ENCODE measurements around the gene SAMD9L.
A peak's percentile ranks its signal among the peaks of the same experiment; 100 is the strongest.

The SAMD9L gene

GRCh38 chr7:93171606-93172226, 23.5 kb upstream of the SAMD9L start:
- no peak for DNase-seq

GRCh38 chr7:93165447-93165846, 17.3 kb upstream of the SAMD9L start:
- no peaks in the 10 kb centered on the region for H3K36me3 ChIP-seq (ENCODE audit: control insufficient read depth, insufficient read depth, low read length)
- DNase-seq = no peak
- no peaks in the 10 kb centered on the region for H3K4me1 ChIP-seq (ENCODE audit: control insufficient read depth, insufficient read depth, low read length, poor library complexity, severe bottlenecking)
- no peak overlapping the region for H3K27ac ChIP-seq (ENCODE audit: insufficient read depth, low read length, poor library complexity, severe bottlenecking)
- H3K9me3 ChIP-seq (ENCODE audit: control insufficient read depth, low read length) = no peaks in the 10 kb centered on the region
- no peaks in the 10 kb centered on the region for H3K27me3 ChIP-seq (replicated peaks; ENCODE audit: control insufficient read depth, insufficient read depth, low read length, poor library complexity, severe bottlenecking)
- no peak overlapping the region for H3K4me3 ChIP-seq (ENCODE audit: insufficient read depth, low read depth, low read length, poor library complexity, severe bottlenecking)

More at GRCh38 chr7:93171606-93172226, 23.5 kb upstream of the SAMD9L start:
- no peaks in the 10 kb centered on the region for H3K27me3 ChIP-seq (replicated peaks; ENCODE audit: control insufficient read depth, insufficient read depth, low read length, poor library complexity, severe bottlenecking)
- H3K4me3 ChIP-seq (ENCODE audit: insufficient read depth, low read depth, low read length, poor library complexity, severe bottlenecking) = no peak overlapping the region
- no peaks in the 10 kb centered on the region for H3K36me3 ChIP-seq (ENCODE audit: control insufficient read depth, insufficient read depth, low read length)
- no peak overlapping the region for H3K27ac ChIP-seq (ENCODE audit: insufficient read depth, low read length, poor library complexity, severe bottlenecking)
- H3K4me1 ChIP-seq (ENCODE audit: control insufficient read depth, insufficient read depth, low read length, poor library complexity, severe bottlenecking) = no peaks in the 10 kb centered on the region
- no peaks in the 10 kb centered on the region for H3K9me3 ChIP-seq (ENCODE audit: control insufficient read depth, low read length)

DNA sequence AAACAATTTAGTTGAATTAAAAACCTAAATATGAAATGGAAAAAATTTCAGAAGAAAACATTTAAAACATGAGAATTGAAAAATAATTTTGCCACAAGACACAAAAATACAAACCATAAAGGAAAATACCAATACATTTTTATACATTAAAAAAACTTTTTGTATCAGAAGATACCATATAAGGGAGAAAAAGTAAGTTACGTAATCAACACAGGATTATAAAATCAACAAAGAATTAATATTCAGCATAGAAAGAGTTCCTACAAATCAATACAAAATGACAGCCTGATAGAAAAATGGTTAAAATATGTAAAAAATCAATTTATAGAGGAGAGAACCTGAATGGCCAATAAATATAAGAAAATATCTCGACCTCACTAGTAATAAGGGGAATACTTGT, 16.6 kb upstream of the SAMD9L start:
- Histone ChIP-seq H3K4me1 (ENCODE audit: control insufficient read depth, insufficient read depth, low read length, poor library complexity, severe bottlenecking) (no peaks in the 10 kb centered on the region), H3K27me3 (replicated peaks; ENCODE audit: control insufficient read depth, insufficient read depth, low read length, poor library complexity, severe bottlenecking) (no peaks in the 10 kb centered on the region), H3K4me3 (ENCODE audit: insufficient read depth, low read depth, low read length, poor library complexity, severe bottlenecking) (no peak overlapping the region), H3K36me3 (ENCODE audit: control insufficient read depth, insufficient read depth, low read length) (no peaks in the 10 kb centered on the region), H3K9me3 (ENCODE audit: control insufficient read depth, low read length) (no peaks in the 10 kb centered on the region), H3K27ac (ENCODE audit: insufficient read depth, low read length, poor library complexity, severe bottlenecking) (no peak overlapping the region)
- DNase-seq = no peak

DNA sequence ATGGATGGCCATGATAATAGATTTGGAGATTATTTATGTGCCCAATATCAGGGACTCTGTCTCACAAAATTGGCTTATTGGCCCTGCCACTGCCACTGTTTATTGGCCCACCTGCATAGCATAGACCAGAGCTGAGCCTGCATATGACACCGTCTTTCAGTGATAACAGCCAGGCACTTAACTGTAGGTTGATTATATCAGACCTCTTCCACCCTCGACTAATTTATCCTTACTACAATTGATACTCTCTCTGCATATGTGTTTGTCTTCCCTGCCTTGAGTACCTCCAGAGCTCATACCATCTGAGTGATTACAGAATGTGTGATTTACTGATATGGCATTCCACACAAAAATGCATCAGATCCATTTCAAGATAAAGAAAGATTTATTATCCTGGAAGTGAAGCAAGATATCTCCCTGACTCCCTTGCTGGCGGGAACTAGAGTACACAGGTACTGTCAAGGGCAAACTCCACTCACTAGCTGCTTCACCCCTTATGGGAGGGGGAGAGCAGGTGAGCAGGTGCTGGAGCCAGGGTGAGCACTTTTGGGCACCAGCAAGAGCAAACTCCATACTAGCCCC, 13.1 kb upstream of the SAMD9L start:
- DNase-seq = no peak
- no peak overlapping the region for H3K27ac ChIP-seq (ENCODE audit: insufficient read depth, low read length, poor library complexity, severe bottlenecking)

DNA sequence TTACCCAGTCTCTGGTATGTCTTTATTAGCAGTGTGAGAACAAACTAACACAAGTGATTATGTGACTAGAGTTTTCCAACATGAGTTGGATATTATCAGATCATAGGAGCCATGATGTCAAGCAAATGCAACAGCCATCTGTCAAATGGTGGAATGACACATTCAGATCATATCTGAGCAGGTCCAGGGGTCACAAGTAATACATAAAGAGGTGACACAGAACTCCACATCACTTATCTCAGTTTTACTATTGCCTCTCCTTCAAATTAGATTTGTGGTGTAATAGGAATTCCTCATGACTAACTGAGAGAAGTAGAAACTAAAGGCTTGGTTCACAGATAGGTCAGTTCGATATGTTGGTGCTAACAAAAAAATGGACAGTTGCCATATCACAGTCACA, 12.2 kb upstream of the SAMD9L start:
- Histone ChIP-seq H3K9me3 (ENCODE audit: control insufficient read depth, low read length) (no peaks in the 10 kb centered on the region), H3K27me3 (replicated peaks; ENCODE audit: control insufficient read depth, insufficient read depth, low read length, poor library complexity, severe bottlenecking) (no peaks in the 10 kb centered on the region), H3K36me3 (ENCODE audit: control insufficient read depth, insufficient read depth, low read length) (no peaks in the 10 kb centered on the region), H3K4me1 (ENCODE audit: control insufficient read depth, insufficient read depth, low read length, poor library complexity, severe bottlenecking) (no peaks in the 10 kb centered on the region), H3K4me3 (ENCODE audit: insufficient read depth, low read depth, low read length, poor library complexity, severe bottlenecking) (no peak overlapping the region), H3K27ac (ENCODE audit: insufficient read depth, low read length, poor library complexity, severe bottlenecking) (no peak overlapping the region)
- DNase-seq = no peak

More for the DNA sequence above, 13.1 kb upstream of the SAMD9L start:
- no peaks in the 10 kb centered on the region for H3K9me3 ChIP-seq (ENCODE audit: control insufficient read depth, low read length)
- no peaks in the 10 kb centered on the region for H3K36me3 ChIP-seq (ENCODE audit: control insufficient read depth, insufficient read depth, low read length)
- no peaks in the 10 kb centered on the region for H3K4me1 ChIP-seq (ENCODE audit: control insufficient read depth, insufficient read depth, low read length, poor library complexity, severe bottlenecking)
- H3K4me3 ChIP-seq (ENCODE audit: insufficient read depth, low read depth, low read length, poor library complexity, severe bottlenecking) = no peak overlapping the region
- no peaks in the 10 kb centered on the region for H3K27me3 ChIP-seq (replicated peaks; ENCODE audit: control insufficient read depth, insufficient read depth, low read length, poor library complexity, severe bottlenecking)

DNA sequence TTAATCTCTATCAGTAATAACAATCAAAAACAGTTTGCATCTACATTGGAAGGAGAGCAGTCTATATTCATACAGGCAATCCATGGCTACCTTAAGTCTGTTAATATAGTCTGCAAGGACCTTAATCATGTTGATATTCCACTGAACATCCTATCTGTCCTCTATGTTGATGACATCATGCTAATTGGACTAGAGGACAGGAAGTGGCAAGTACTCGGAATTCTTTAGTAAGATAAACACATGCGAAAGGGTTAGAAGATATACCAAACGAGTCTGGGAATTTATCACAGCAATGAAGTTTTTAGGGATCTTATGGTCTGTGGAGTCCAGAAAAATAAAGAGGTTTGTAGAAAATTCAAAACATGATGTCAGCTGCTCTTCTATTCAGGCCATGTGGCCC, 11.3 kb upstream of the SAMD9L start:
- Histone ChIP-seq H3K9me3 (ENCODE audit: control insufficient read depth, low read length) (no peaks in the 10 kb centered on the region), H3K27me3 (replicated peaks; ENCODE audit: control insufficient read depth, insufficient read depth, low read length, poor library complexity, severe bottlenecking) (no peaks in the 10 kb centered on the region), H3K4me3 (ENCODE audit: insufficient read depth, low read depth, low read length, poor library complexity, severe bottlenecking) (no peak overlapping the region), H3K27ac (ENCODE audit: insufficient read depth, low read length, poor library complexity, severe bottlenecking) (no peak overlapping the region), H3K36me3 (ENCODE audit: control insufficient read depth, insufficient read depth, low read length) (no peaks in the 10 kb centered on the region), H3K4me1 (ENCODE audit: control insufficient read depth, insufficient read depth, low read length, poor library complexity, severe bottlenecking) (no peaks in the 10 kb centered on the region)
- DNase-seq = no peak

DNA sequence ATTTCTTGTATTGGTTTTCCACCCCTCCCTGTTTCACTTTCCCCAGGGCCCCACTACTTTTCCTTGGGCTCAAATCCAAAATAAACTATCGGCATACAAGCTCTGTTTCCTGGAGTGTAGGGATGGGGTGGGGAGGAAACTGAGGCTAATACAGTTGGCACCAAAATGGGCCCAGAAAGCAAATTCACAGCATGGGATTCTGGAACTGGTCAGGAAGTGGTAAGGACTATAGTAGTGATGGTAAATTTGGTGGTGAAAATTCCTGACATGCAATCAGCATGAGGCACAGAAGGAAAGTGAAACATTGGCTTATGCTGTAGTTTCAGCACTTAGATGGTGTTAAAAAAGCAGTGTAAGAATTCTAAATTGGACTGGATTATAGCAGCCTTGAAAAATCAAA, 8.7 kb upstream of the SAMD9L start:
- H3K4me1 ChIP-seq (ENCODE audit: control insufficient read depth, insufficient read depth, low read length, poor library complexity, severe bottlenecking) = no peaks in the 10 kb centered on the region
- H3K4me3 ChIP-seq (ENCODE audit: insufficient read depth, low read depth, low read length, poor library complexity, severe bottlenecking) = no peak overlapping the region
- no peak for DNase-seq
- H3K27ac ChIP-seq (ENCODE audit: insufficient read depth, low read length, poor library complexity, severe bottlenecking) = no peak overlapping the region
- no peaks in the 10 kb centered on the region for H3K27me3 ChIP-seq (replicated peaks; ENCODE audit: control insufficient read depth, insufficient read depth, low read length, poor library complexity, severe bottlenecking)
- no peaks in the 10 kb centered on the region for H3K36me3 ChIP-seq (ENCODE audit: control insufficient read depth, insufficient read depth, low read length)
- H3K9me3 ChIP-seq (ENCODE audit: control insufficient read depth, low read length) = no peaks in the 10 kb centered on the region

- no peak overlapping the region for H3K4me3 ChIP-seq (ENCODE audit: insufficient read depth, low read depth, low read length, poor library complexity, severe bottlenecking)
- DNase-seq = no peak
- H3K9me3 ChIP-seq (ENCODE audit: control insufficient read depth, low read length) = no peaks in the 10 kb centered on the region
- no peaks in the 10 kb centered on the region for H3K27me3 ChIP-seq (replicated peaks; ENCODE audit: control insufficient read depth, insufficient read depth, low read length, poor library complexity, severe bottlenecking)
- H3K27ac ChIP-seq (ENCODE audit: insufficient read depth, low read length, poor library complexity, severe bottlenecking) = no peak overlapping the region
- peaks cover 5% of the 10 kb centered on the region for H3K36me3 ChIP-seq (ENCODE audit: control insufficient read depth, insufficient read depth, low read length)
- peaks cover 10% of the 10 kb centered on the region for H3K4me1 ChIP-seq (ENCODE audit: control insufficient read depth, insufficient read depth, low read length, poor library complexity, severe bottlenecking)
These were observed 2.1 kb upstream of the SAMD9L start for GRCh38 chr7:93150200-93150835.

DNA sequence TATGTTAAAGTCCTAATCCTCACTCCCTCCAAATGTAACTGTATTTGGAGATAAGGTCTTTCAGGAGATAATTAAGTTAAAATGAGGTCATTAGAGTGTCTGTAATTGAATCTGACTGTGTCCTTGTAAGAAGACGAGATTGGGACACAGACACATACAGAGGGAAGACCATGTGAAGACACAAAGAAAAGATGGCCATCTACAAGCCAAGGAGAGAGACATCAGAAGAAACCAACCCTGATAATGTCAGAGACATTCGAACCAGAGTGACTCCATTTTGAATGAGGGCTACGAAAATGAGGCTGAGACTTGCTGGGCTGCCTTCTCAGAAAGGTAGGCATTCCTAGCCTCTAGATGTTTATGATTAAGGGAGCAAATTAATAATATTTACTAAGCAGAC, 542 bp upstream of the SAMD9L start:
- no peaks in the 10 kb centered on the region for H3K9me3 ChIP-seq (ENCODE audit: control insufficient read depth, low read length)
- no peak for DNase-seq
- peaks cover 10% of the 10 kb centered on the region for H3K4me1 ChIP-seq (ENCODE audit: control insufficient read depth, insufficient read depth, low read length, poor library complexity, severe bottlenecking)
- peak overlapping the region; percentile 62 for H3K4me3 ChIP-seq (ENCODE audit: insufficient read depth, low read depth, low read length, poor library complexity, severe bottlenecking)
- no peaks in the 10 kb centered on the region for H3K27me3 ChIP-seq (replicated peaks; ENCODE audit: control insufficient read depth, insufficient read depth, low read length, poor library complexity, severe bottlenecking)
- H3K27ac ChIP-seq (ENCODE audit: insufficient read depth, low read length, poor library complexity, severe bottlenecking) = no peak overlapping the region
- H3K36me3 ChIP-seq (ENCODE audit: control insufficient read depth, insufficient read depth, low read length) = peaks cover 19% of the 10 kb centered on the region

DNA sequence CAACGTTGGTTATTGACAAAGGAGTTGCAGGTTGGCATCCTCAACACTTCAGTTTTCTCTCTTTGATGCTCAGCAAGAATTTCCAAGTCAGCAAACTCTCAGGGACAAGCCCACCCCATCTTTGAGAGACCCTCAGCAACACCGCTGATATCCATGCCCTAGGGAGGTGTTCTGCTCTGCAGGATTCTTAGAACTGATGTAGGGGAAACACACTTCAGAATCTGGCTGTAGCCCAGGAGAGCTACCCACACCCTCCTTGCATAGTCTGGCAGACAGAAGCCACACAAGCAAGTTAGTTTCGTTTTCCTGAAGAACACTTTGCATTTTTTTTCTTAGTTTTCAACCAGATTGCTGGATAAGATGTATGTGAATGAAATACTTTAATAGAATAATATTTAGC, 822 bp downstream of the SAMD9L start:
- Histone ChIP-seq H3K4me3 (ENCODE audit: insufficient read depth, low read depth, low read length, poor library complexity, severe bottlenecking) (peak overlapping the region; percentile 62), H3K27ac (ENCODE audit: insufficient read depth, low read length, poor library complexity, severe bottlenecking) (peak overlapping the region; percentile 59)

More for the DNA sequence above, 822 bp downstream of the SAMD9L start:
- peaks cover 10% of the 10 kb centered on the region for H3K4me1 ChIP-seq (ENCODE audit: control insufficient read depth, insufficient read depth, low read length, poor library complexity, severe bottlenecking)
- peak in 1 of 3 donors; percentile 17 for DNase-seq
- H3K9me3 ChIP-seq (ENCODE audit: control insufficient read depth, low read length) = no peaks in the 10 kb centered on the region
- peaks cover 32% of the 10 kb centered on the region for H3K36me3 ChIP-seq (ENCODE audit: control insufficient read depth, insufficient read depth, low read length)
- H3K27me3 ChIP-seq (replicated peaks; ENCODE audit: control insufficient read depth, insufficient read depth, low read length, poor library complexity, severe bottlenecking) = no peaks in the 10 kb centered on the region

Data from effector memory CD4-positive, alpha-beta T cell (primary cell).